K562 (cell line): ENCODE results near the gene BMP8B. TPM values are rescaled to one million over a fixed set of nuclear protein-coding genes. Genes with fewer than 3 reads are reported as not detected.

Source experiments
- BHLHE40 ChIP-seq: IDR thresholded peaks from 2 replicates; pipeline ENCODE4 v1.6.1; 2011; ENCODE audit warnings: low read length, improper control_type of control experiment
- CBFA2T2 ChIP-seq: fragments of 450-650 bp; conservative IDR thresholded peaks from 2 replicates; pipeline ENCODE4 v1.6.1; 2017; ENCODE audit warnings: mild to moderate bottlenecking
- CBFB ChIP-seq: sonication (generic); formaldehyde crosslinking; IDR thresholded peaks from 2 replicates; pipeline ENCODE4 v1.4.0; 2020; ENCODE audit warnings: mild to moderate bottlenecking, missing genetic modification reagents
- CUX1 ChIP-seq: fragments of 200-800 bp; sonication (Bioruptor generic); IDR thresholded peaks from 2 replicates; pipeline ENCODE4 v1.6.1; 2016; ENCODE audit warnings: missing genetic modification characterization, missing compliant biosample characterization
- E2F1 ChIP-seq: sonication (generic); formaldehyde crosslinking; IDR thresholded peaks from 2 replicates; pipeline ENCODE4 v1.8.1; 2023; ENCODE audit warnings: mild to moderate bottlenecking, missing genetic modification reagents, moderate library complexity
- EP300 ChIP-seq: IDR thresholded peaks from 2 replicates; pipeline ENCODE4 v1.6.1; 2012; ENCODE audit warnings: low read length, improper control_type of control experiment
- ETV1 ChIP-seq: fragments of 450-650 bp; conservative IDR thresholded peaks from 2 replicates; pipeline ENCODE4 v1.6.1; 2016; ENCODE audit warnings: missing genetic modification characterization, control low read depth, low read depth, missing compliant biosample characterization
- KLF16 ChIP-seq: IDR thresholded peaks from 2 replicates; pipeline ENCODE4 v1.6.1; 2016; ENCODE audit warnings: antibody characterized with exemption
- NRF1 ChIP-seq, 2 experiments: fragments of 450-650 bp; IDR thresholded peaks in 1 of 2; conservative IDR thresholded peaks in 1 of 2; 2 replicates each; pipeline ENCODE4 v1.6.1; 2014; ENCODE audit warnings: mild to moderate bottlenecking in 2 of 2
- OTX1 ChIP-seq: fragments of 450-650 bp; formaldehyde crosslinking; IDR thresholded peaks from 2 replicates; pipeline ENCODE4 v1.4.0; 2022; ENCODE audit warnings: mild to moderate bottlenecking
- PHF20 ChIP-seq: fragments of 450-650 bp; IDR thresholded peaks from 2 replicates; pipeline ENCODE4 v1.6.1; 2018; ENCODE audit not compliant: partially characterized antibody
- RAD51 ChIP-seq: fragments of 450-650 bp; IDR thresholded peaks from 2 replicates; pipeline ENCODE4 v1.7.1; 2016; ENCODE audit warnings: low read depth, mild to moderate bottlenecking, borderline replicate concordance
- SRF ChIP-seq, 2 experiments: fragments of 250-450, 450-650 bp in 1 of 2; sonication (Bioruptor Pico) in 1 of 2; sonication (generic) in 1 of 2; formaldehyde crosslinking; IDR thresholded peaks; 2 replicates each; pipeline versions ENCODE4 v1.5.0 to v1.5.1; 2020 to 2022; ENCODE audit warnings: mild to moderate bottlenecking in 1 of 2, missing genetic modification reagents in 1 of 2
- THAP12 ChIP-seq: fragments of 250-450 bp; sonication (Bioruptor Pico); IDR thresholded peaks from 2 replicates; pipeline ENCODE4 v1.9.0; 2021; ENCODE audit warnings: mild to moderate bottlenecking, inconsistent platforms
- ZBTB26 ChIP-seq: fragments of 450-650 bp; formaldehyde crosslinking; IDR thresholded peaks from 2 replicates; pipeline ENCODE4 v1.4.0; 2022; ENCODE audit warnings: missing genetic modification characterization
- ZNF431 ChIP-seq: sonication (generic); formaldehyde crosslinking; IDR thresholded peaks from 2 replicates; pipeline ENCODE4 v1.8.0; 2022; ENCODE audit warnings: mild to moderate bottlenecking, missing genetic modification reagents
- ZNF583 ChIP-seq: fragments of 250-450 bp; sonication (Bioruptor Pico); IDR thresholded peaks from 2 replicates; pipeline ENCODE4 v1.4.0; 2020
- polyA plus RNA-seq, 8 experiments: library from polyadenylated mRNA; depleted of rRNA in 4 of 8; stranded (reverse) in 5 of 8; unstranded in 3 of 8; fragments of >200 nt; fragmentation: Nextera tagmentation in 2 of 8; fragmentation: Illumina TruSeq in 1 of 8; extraction: Ambion mirVana in 2 of 8; extraction: Trizol in 1 of 8; gene quantifications; 2 replicates each; pipeline versions ENCODE4 v1.2.1 to v1.2.3, GENCODE V29; 2011 to 2014; ENCODE audit warnings: inconsistent platforms in 1 of 8, missing spikeins in 1 of 8
- total RNA-seq, 7 experiments: library from RNA; depleted of rRNA in 6 of 7; stranded (reverse); fragments of >200 nt in 6 of 7; fragmentation: Illumina TruSeq in 2 of 7; extraction: Trizol in 2 of 7; gene quantifications; 2 replicates each; pipeline versions ENCODE4 v1.2.1 to v1.2.3, GENCODE V29; 2011 to 2021; ENCODE audit warnings: low replicate concordance in 1 of 7

BMP8B gene
- total and polyA plus RNA-seq, 9 of the 15 experiments (the other 6 are each of a cell fraction or from before 2014, with no cell fraction given): 0.03 to 0.33 (median 0.14) TPM

- TF ChIP-seq ZBTB26 (CRISPR knock-in tag) (peak; percentile 60; the same call in 1 of the 2 replicates), E2F1 (CRISPR knock-in tag) (peak; percentile 35), BHLHE40 (peak; percentile 98), OTX1 (CRISPR knock-in tag) (peak; percentile 65; the same call in 1 of the 2 replicates), PHF20 (peak; percentile 96), ZNF431 (peak; percentile 69), SRF (CRISPR knock-in tag; IDR thresholded peaks at IDR 0.05) (peak in 1 of 2 experiments; percentile 33; a peak in 1 of 4 replicates), ZNF583 (CRISPR knock-in tag) (peak; percentile 47; the same call in 1 of the 2 replicates), RAD51 (peak; percentile 95), THAP12 (CRISPR knock-in tag) (0 out of 2 replicates have a peak, but pooled peaks have one; percentile 55), CBFB (CRISPR knock-in tag) (peak; percentile 30; the same call in 1 of the 2 replicates), NRF1 (conservative IDR thresholded peaks at IDR 0.05 in 1 of 2, IDR thresholded peaks at IDR 0.05 in 1 of 2) (peak in 1 of 2 experiments; percentile 56; a peak in 2 of 4 replicates), EP300 (peak; percentile 20; the same call in 1 of the 2 replicates), CBFA2T2 (peak; percentile 71), KLF16 (peak; percentile 61; the same call in 1 of the 2 replicates), CUX1 (CRISPR knock-in tag) (0 out of 2 replicates have a peak, but pooled peaks have one; percentile 37), ETV1 (peak; percentile 96)
Measured at GRCh38 chr1:39798859-39799769, 10.4 kb upstream of the BMP8B start (continued).
